ENCODE measurements around the gene DR1. TPM values are rescaled to one million over a fixed set of nuclear protein-coding genes. Genes with fewer than 3 reads are reported as not detected.

The DR1 gene
- 47.8 TPM for polyA plus RNA-seq (2013, experiment 1 of 2)
- polyA plus RNA-seq (2013, experiment 2 of 2), result 47.5 TPM

DNA sequence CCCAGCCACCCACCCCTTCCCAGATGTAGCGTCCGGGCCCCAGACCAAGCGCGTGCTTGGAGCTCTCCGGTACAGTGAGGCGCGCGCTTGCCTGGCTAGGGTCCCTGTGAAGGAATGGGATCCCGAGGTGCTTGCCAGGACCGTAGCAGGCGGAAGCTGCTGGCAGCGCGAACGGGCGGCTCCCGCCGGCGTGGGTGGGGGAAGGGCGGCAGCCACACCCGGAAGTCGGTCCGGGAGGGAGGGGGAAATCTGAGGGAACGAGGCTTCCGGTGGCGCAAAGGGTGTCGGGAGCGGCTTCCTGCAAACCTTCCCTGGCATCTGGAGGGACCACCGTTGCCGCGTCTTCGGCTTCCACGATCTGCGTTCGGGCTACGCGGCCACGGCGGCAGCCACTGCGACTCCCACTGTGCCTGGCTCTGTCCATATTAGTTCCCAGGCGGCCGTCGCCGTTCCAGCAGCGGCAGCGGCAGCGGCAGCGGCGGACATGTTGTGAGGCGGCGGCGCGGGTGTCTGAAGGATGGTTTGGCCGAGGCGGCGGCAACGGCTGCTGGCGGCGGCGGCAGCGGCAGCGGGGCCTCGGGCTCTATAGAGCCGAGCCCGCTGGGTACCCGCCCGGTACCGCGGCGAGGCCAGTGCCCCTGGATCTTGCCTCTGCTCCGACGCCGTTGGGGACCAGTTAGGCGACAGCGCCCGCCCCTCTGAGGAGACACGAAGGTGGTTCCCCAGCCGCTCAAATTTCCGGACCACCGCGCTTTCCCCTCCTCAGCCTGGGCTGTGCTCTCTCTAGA lies at the start of gene DR1:
DR1 (plus strand) TSS at position 275 of the 788 bp plus-strand sequence. CDS start 739 bp downstream, outside the sequence.
- H3K4me1 ChIP-seq (ENCODE audit: control insufficient read depth, insufficient read depth, low read length, poor library complexity, severe bottlenecking), result peaks cover 4% of the 10 kb centered on the region
- no peaks in the 10 kb centered on the region for H3K9me3 ChIP-seq (ENCODE audit: control insufficient read depth, low read length)
- peak within 1 kb of the TSS; percentile 95 for H3K27ac ChIP-seq (ENCODE audit: low read depth, low read length, severe bottlenecking)
- 0 to 1% methylated on average over 66 of the region's 80 CpGs for WGBS, 2 experiments (ENCODE audit: insufficient coverage in 2 of 2)
- peak within 1 kb of the TSS; percentile 90 for H3K4me3 ChIP-seq (ENCODE audit: extremely low read depth, insufficient read depth, low read length, poor library complexity, severe bottlenecking)
- no peaks in the 10 kb centered on the region for H3K36me3 ChIP-seq (ENCODE audit: control insufficient read depth, insufficient read depth, low read length)

DNA sequence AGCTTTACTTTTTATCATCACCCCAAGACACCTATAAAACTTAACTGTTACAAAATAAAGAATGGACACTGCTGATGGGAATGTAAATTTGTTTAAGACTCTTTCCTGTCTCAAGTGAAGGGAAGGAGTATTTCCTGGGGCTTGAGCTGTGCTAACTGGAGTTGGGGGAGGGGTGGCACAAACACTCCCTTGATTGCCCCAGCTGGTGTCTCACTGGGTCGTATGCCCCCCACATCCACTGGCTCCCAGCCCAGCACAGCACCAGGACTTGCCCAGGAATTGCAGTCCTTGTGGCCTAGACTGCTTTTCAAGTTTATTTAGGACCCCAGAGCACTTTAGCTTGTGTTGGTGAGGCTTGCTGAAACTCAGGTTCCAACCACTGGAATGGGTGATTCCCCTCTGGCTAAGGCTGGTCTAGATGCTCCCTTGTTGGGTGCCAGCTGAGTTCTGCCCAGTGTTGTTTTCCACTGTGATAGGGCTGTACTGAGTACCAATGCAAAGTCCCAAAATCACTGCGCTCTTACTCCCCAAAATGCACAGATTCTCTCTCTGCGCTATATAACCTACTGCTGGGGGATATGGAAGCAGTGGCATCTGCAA lies 49.1 kb upstream of the DR1 start:
- WGBS, 2 experiments (ENCODE audit: insufficient coverage in 2 of 2), result 100% methylated on average over 1 of the region's 3 CpGs
- no peaks in the 10 kb centered on the region for H3K4me1 ChIP-seq (ENCODE audit: control insufficient read depth, insufficient read depth, low read length, poor library complexity, severe bottlenecking)
- H3K36me3 ChIP-seq (ENCODE audit: control insufficient read depth, insufficient read depth, low read length), result no peaks in the 10 kb centered on the region
- H3K9me3 ChIP-seq (ENCODE audit: control insufficient read depth, low read length), result no peaks in the 10 kb centered on the region
- H3K4me3 ChIP-seq (ENCODE audit: extremely low read depth, insufficient read depth, low read length, poor library complexity, severe bottlenecking), result no peak overlapping the region
- H3K27ac ChIP-seq (ENCODE audit: low read depth, low read length, severe bottlenecking), result no peak overlapping the region

DNA sequence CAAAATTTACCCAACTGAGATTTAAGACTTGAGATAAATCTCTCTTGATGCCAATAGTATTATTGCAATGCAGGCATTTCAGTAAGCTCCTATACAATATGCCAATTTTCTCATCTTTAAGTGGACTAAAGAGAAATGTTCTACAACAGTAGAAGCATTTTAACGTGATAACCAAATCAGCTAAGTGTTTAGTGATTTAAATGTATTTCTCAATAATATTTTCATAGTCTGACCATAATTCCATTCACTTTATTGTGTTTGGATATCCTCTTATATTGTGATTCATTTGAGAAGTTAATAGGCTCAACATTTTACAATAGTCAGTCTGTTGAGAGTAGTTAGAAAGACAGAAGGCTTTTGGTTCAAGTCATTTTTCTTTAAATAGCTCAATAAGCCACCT lies 44.6 kb upstream of the DR1 start:
- no peak overlapping the region for H3K4me3 ChIP-seq (ENCODE audit: extremely low read depth, insufficient read depth, low read length, poor library complexity, severe bottlenecking)
- H3K36me3 ChIP-seq (ENCODE audit: control insufficient read depth, insufficient read depth, low read length), result no peaks in the 10 kb centered on the region
- no peaks in the 10 kb centered on the region for H3K4me1 ChIP-seq (ENCODE audit: control insufficient read depth, insufficient read depth, low read length, poor library complexity, severe bottlenecking)
- no CpG with 5 or more reads among the region's 1 CpG for WGBS, 2 experiments (ENCODE audit: insufficient coverage in 2 of 2)
- H3K27ac ChIP-seq (ENCODE audit: low read depth, low read length, severe bottlenecking), result no peak overlapping the region
- H3K9me3 ChIP-seq (ENCODE audit: control insufficient read depth, low read length), result no peaks in the 10 kb centered on the region

DNA sequence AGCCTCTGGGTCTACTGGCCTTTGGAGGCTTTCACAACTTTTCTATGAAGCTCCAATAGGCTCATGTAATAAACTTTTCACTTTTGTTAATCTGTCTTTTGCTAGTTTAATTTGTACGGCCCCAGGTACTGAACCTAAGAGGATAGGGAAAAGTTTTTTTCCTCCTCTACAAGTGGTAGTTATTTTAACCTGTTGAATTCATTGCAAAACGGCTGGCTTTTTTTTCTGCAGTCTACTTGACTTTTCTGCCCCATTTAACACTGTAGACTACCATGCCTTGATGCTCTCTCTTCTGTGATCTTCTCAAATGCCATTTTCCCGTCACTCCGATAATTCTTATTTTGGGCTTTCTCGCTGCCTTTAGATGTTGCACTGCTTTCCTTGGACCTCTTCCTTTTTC lies 43.6 kb upstream of the DR1 start:
- Histone ChIP-seq H3K27ac (ENCODE audit: low read depth, low read length, severe bottlenecking) (no peak overlapping the region), H3K4me1 (ENCODE audit: control insufficient read depth, insufficient read depth, low read length, poor library complexity, severe bottlenecking) (no peaks in the 10 kb centered on the region), H3K9me3 (ENCODE audit: control insufficient read depth, low read length) (no peaks in the 10 kb centered on the region), H3K4me3 (ENCODE audit: extremely low read depth, insufficient read depth, low read length, poor library complexity, severe bottlenecking) (no peak overlapping the region), H3K36me3 (ENCODE audit: control insufficient read depth, insufficient read depth, low read length) (no peaks in the 10 kb centered on the region)
- WGBS, 2 experiments (ENCODE audit: insufficient coverage in 2 of 2), result 83 to 86% methylated on average over 4 of the region's 5 CpGs

DNA sequence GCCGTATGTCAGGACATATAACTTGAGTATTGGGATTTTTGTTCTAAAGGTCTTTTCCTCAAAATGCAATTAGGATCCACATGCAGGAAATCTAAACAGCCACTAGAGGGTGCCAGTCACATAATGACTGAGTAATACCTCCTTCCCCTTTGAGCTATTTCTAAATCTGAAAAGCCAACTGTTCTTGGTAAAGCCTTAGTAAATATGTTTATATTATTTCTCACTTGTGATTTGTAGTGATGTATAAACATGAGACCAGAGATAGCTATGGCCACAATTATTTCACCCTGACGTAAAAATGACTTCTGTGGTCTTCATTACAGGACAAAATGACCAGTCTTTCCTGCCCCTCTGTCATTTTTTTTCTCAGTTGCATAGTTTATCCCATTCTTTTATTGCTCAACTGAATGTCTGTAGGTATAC lies 41.0 kb upstream of the DR1 start:
- no peak overlapping the region for H3K27ac ChIP-seq (ENCODE audit: low read depth, low read length, severe bottlenecking)

DNA sequence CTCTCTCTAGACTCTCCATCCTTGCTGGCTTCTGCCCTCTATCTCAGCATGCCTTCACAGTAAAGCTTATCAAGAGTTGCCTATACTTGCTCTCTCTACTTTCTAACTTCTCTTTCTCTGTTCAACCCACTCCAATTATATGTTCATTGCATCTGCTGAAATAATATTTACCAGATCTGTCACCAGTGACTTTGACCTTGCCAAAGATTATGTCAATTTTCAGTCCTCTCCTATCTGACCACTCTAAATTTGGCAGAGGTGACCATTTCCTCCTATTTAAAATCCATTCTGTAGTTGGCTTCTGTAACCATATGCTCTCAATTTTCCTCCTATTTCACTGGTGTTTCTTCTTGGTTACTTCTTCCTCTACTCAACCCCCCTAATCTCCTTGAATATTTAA lies 38.8 kb upstream of the DR1 start:
- no peaks in the 10 kb centered on the region for H3K36me3 ChIP-seq (ENCODE audit: control insufficient read depth, insufficient read depth, low read length)
- H3K27ac ChIP-seq (ENCODE audit: low read depth, low read length, severe bottlenecking), result no peak overlapping the region
- H3K4me3 ChIP-seq (ENCODE audit: extremely low read depth, insufficient read depth, low read length, poor library complexity, severe bottlenecking), result no peak overlapping the region
- H3K9me3 ChIP-seq (ENCODE audit: control insufficient read depth, low read length), result no peaks in the 10 kb centered on the region
- no peaks in the 10 kb centered on the region for H3K4me1 ChIP-seq (ENCODE audit: control insufficient read depth, insufficient read depth, low read length, poor library complexity, severe bottlenecking)

More for the DNA sequence above, 41.0 kb upstream of the DR1 start:
- Histone ChIP-seq H3K4me3 (ENCODE audit: extremely low read depth, insufficient read depth, low read length, poor library complexity, severe bottlenecking) (no peak overlapping the region), H3K36me3 (ENCODE audit: control insufficient read depth, insufficient read depth, low read length) (no peaks in the 10 kb centered on the region), H3K9me3 (ENCODE audit: control insufficient read depth, low read length) (no peaks in the 10 kb centered on the region), H3K4me1 (ENCODE audit: control insufficient read depth, insufficient read depth, low read length, poor library complexity, severe bottlenecking) (no peaks in the 10 kb centered on the region)
- WGBS, 2 experiments (ENCODE audit: insufficient coverage in 2 of 2), result 50% methylated on average over 1 of the region's 2 CpGs; no CpG with 5 or more reads in 1 of the 2 experiments

DNA sequence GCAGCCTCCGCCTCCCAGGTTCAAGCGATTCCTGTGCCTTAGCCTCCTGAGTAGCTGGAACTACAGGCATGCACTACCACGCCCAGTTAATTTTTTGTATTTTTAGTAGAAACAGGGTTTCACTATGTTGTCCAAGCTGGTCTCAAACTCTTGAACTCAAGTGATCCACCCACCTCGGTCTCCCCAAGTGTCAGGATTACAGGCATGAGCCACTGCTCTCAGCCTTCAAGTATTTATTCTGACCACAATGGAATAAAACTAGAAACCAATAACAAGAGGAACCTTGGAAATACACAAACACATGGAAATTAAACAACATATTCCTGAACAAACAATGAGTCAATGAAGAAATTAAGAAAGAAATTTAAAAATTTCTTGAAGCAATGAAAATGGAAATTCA lies 32.7 kb upstream of the DR1 start:
- H3K9me3 ChIP-seq (ENCODE audit: control insufficient read depth, low read length), result no peaks in the 10 kb centered on the region
- no peak overlapping the region for H3K4me3 ChIP-seq (ENCODE audit: extremely low read depth, insufficient read depth, low read length, poor library complexity, severe bottlenecking)
- 87 to 90% methylated on average over 3 to 4 of the region's 4 CpGs for WGBS, 2 experiments (ENCODE audit: insufficient coverage in 2 of 2)
- H3K27ac ChIP-seq (ENCODE audit: low read depth, low read length, severe bottlenecking), result no peak overlapping the region
- no peaks in the 10 kb centered on the region for H3K36me3 ChIP-seq (ENCODE audit: control insufficient read depth, insufficient read depth, low read length)
- no peaks in the 10 kb centered on the region for H3K4me1 ChIP-seq (ENCODE audit: control insufficient read depth, insufficient read depth, low read length, poor library complexity, severe bottlenecking)

DNA sequence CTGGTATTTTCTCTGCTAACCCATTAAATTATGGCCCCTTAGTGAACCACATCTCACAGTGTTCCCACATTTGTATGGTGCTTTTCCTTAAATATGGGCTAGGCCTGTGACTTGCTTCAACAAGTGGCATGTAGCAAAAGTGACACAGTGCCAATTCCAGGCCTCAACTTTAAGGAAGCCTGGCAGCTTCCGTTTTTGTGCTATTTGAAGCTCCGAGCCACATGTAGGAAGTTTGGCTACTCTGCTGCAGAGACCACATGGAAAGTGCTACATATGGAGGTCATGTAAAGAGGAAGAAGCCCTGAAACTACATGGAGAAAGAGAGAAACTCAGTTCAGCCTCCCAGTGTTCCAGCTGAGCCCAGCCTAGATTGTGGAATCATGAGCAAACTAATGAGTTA lies 28.5 kb upstream of the DR1 start:
- Histone ChIP-seq H3K36me3 (ENCODE audit: control insufficient read depth, insufficient read depth, low read length) (no peaks in the 10 kb centered on the region), H3K9me3 (ENCODE audit: control insufficient read depth, low read length) (no peaks in the 10 kb centered on the region), H3K27ac (ENCODE audit: low read depth, low read length, severe bottlenecking) (no peak overlapping the region), H3K4me3 (ENCODE audit: extremely low read depth, insufficient read depth, low read length, poor library complexity, severe bottlenecking) (no peak overlapping the region), H3K4me1 (ENCODE audit: control insufficient read depth, insufficient read depth, low read length, poor library complexity, severe bottlenecking) (no peaks in the 10 kb centered on the region)
- 95 to 100% methylated on average over 1 to 2 of the region's 2 CpGs for WGBS, 2 experiments (ENCODE audit: insufficient coverage in 2 of 2)

DNA sequence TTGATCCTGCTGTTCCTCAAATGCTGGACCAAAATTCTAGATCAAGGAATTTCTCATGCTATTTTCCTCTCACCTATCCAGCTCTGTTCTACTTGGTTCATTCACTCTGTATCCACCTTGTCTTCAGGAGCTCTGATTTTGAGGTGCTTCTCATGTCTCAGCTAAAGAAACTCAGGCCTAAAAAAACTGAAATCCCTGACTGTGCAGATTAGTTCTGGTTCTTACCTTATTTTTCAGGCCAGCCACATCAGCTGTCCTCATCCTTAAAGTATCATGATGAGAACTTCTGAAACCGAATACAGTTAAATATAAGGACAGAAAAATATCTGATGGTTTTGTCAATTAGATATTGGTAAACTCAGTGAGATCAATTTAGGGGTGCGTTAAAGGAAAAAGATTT lies 27.8 kb upstream of the DR1 start:
- no peak overlapping the region for H3K27ac ChIP-seq (ENCODE audit: low read depth, low read length, severe bottlenecking)
- H3K4me1 ChIP-seq (ENCODE audit: control insufficient read depth, insufficient read depth, low read length, poor library complexity, severe bottlenecking), result no peaks in the 10 kb centered on the region
- no peaks in the 10 kb centered on the region for H3K36me3 ChIP-seq (ENCODE audit: control insufficient read depth, insufficient read depth, low read length)
- H3K4me3 ChIP-seq (ENCODE audit: extremely low read depth, insufficient read depth, low read length, poor library complexity, severe bottlenecking), result no peak overlapping the region
- 95 to 96% methylated on average over 1 to 2 of the region's 2 CpGs for WGBS, 2 experiments (ENCODE audit: insufficient coverage in 2 of 2)
- H3K9me3 ChIP-seq (ENCODE audit: control insufficient read depth, low read length), result no peaks in the 10 kb centered on the region

DNA sequence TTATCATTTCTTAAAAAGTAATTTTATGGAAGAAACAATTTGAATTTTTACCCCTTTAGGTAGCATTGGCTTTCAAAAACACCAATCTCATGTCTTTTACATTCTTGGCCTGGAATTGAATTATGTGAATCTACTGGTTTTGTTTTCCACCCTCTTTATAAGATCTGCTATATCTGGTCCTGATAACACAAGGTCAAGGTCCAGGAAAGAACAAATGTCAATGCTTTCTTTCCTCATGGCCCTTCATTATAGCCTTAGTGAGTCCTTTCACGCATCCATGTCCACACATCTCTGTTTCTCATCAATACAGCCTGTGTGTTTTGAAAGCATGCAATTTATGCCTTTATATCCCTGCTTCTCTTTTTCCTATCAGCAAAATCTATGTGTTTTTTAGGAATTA lies 24.0 kb upstream of the DR1 start:
- Histone ChIP-seq H3K36me3 (ENCODE audit: control insufficient read depth, insufficient read depth, low read length) (no peaks in the 10 kb centered on the region), H3K9me3 (ENCODE audit: control insufficient read depth, low read length) (no peaks in the 10 kb centered on the region), H3K4me1 (ENCODE audit: control insufficient read depth, insufficient read depth, low read length, poor library complexity, severe bottlenecking) (no peaks in the 10 kb centered on the region), H3K27ac (ENCODE audit: low read depth, low read length, severe bottlenecking) (no peak overlapping the region), H3K4me3 (ENCODE audit: extremely low read depth, insufficient read depth, low read length, poor library complexity, severe bottlenecking) (no peak overlapping the region)
- WGBS, 2 experiments (ENCODE audit: insufficient coverage in 2 of 2), result 83% methylated on average over 1 of the region's 1 CpG; no CpG with 5 or more reads in 1 of the 2 experiments

DNA sequence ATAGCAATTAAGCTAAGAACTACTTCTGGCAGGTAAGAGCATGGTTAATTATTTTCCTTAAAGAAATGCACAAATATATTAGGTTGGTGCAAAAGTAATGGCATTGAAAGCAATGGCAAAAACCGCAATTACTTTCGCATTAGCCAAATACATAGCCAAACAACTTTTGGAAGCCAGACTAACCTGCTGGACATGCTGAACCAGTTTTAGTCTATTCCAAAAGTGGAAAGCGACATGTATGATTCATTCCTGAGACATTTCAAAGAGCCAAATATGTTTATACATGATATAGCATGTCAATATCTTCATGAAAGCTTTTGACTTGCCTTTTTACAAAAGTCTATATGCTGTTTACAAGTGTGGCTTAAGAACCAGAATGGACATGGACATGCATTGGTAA lies 23.4 kb upstream of the DR1 start:
- Histone ChIP-seq H3K27ac (ENCODE audit: low read depth, low read length, severe bottlenecking) (no peak overlapping the region), H3K4me1 (ENCODE audit: control insufficient read depth, insufficient read depth, low read length, poor library complexity, severe bottlenecking) (no peaks in the 10 kb centered on the region), H3K9me3 (ENCODE audit: control insufficient read depth, low read length) (no peaks in the 10 kb centered on the region), H3K36me3 (ENCODE audit: control insufficient read depth, insufficient read depth, low read length) (no peaks in the 10 kb centered on the region), H3K4me3 (ENCODE audit: extremely low read depth, insufficient read depth, low read length, poor library complexity, severe bottlenecking) (no peak overlapping the region)
- WGBS, 2 experiments (ENCODE audit: insufficient coverage in 2 of 2), result 86 to 100% methylated on average over 1 to 2 of the region's 3 CpGs
